K562 (cell line): ENCODE data around the gene COMMD1. TPM values are rescaled to one million over a fixed set of nuclear protein-coding genes. Genes with fewer than 3 reads are reported as not detected.
A peak's percentile ranks its signal among the peaks of the same experiment; 100 is the strongest.

ENCODE experiments used
- ATAC-seq: fragments of 200-7000 bp; cut with Tn5 transposase; 3 replicates; pipeline ENCODE4 v1.9.1; 2020; ENCODE audit warnings: moderate library complexity
- BruUV-seq: library from RNA; stranded (reverse); fragments of 400-500 nt; replicated peaks from 2 replicates; lab custom pipeline; 2021; lab: Mats Ljungman, UMichigan
- CTCF ChIA-PET: fragments of 300-600 bp; formaldehyde crosslinking; extraction: SDS; loops from one replicate; lab custom pipeline; 2021; ENCODE audit warnings: low intra/inter-chr PET ratio; lab: Yijun Ruan, JAX
- POLR2A ChIA-PET: fragments of 300-600, 350-650 bp; sonication (Branson Sonifier 250); formaldehyde crosslinking; extraction: SDS; loops from one replicate; lab custom pipeline; 2021; ENCODE audit warnings: antibody characterized with exemption, inconsistent platforms; lab: Yijun Ruan, JAX
- DNase-seq, 4 experiments: peaks; one replicate each; pipeline versions ENCODE4 v3.0.0 to v3.0.0-alpha.2; 2011 to 2018; ENCODE audit warnings: low spot score in 3 of 4, mixed read lengths in 3 of 4; ENCODE audit errors: extremely low read depth in 1 of 4
- FAIRE-seq: peaks from 2 replicates; lab custom pipeline; 2011; peaks lifted over from hg19 to GRCh38; lab: Jason Lieb, UNC
- H2AFZ ChIP-seq: 2 replicates; pipeline ENCODE4 v1.6.0; 2011; ENCODE audit warnings: low read depth, low read length, control low read depth, inconsistent platforms
- H3K27ac ChIP-seq: fragments of 200-600 bp; 3 replicates; pipeline ENCODE4 v1.8.0; 2011; ENCODE audit warnings: low read depth, mild to moderate bottlenecking, control low read depth, inconsistent platforms, low read length, moderate library complexity, mixed read lengths; ENCODE audit errors: extremely low read depth
- H3K27me3 ChIP-seq, 2 experiments: fragments of 300-600 bp in 1 of 2; 2 replicates in 1 of 2; 3 replicates in 1 of 2; pipeline versions ENCODE4 v1.6.0 to v1.8.0; 2011; ENCODE audit warnings: inconsistent platforms in 2 of 2, low read length in 2 of 2, mild to moderate bottlenecking in 1 of 2, mixed read lengths in 1 of 2, moderate library complexity in 1 of 2; ENCODE audit not compliant: control insufficient read depth in 2 of 2, insufficient read depth in 2 of 2
- H3K36me3 ChIP-seq: fragments of 300-600 bp; 3 replicates; pipeline ENCODE4 v1.8.0; 2011; ENCODE audit warnings: mild to moderate bottlenecking, low read length, inconsistent platforms; ENCODE audit not compliant: control insufficient read depth, insufficient read depth
- H3K4me1 ChIP-seq, 2 experiments: fragments of 200-600 bp in 1 of 2; replicated peaks in 1 of 2; 2 replicates in 1 of 2; 3 replicates in 1 of 2; pipeline versions ENCODE4 v1.5.1 to v1.8.0; 2011; ENCODE audit warnings: inconsistent platforms in 2 of 2, low read length in 2 of 2, mild to moderate bottlenecking in 1 of 2, mixed read lengths in 1 of 2, moderate library complexity in 1 of 2; ENCODE audit not compliant: control insufficient read depth in 2 of 2, insufficient read depth in 2 of 2
- H3K4me2 ChIP-seq: 2 replicates; pipeline ENCODE4 v1.6.1; 2011; ENCODE audit warnings: low read length, control low read depth, inconsistent platforms, mixed read lengths; ENCODE audit not compliant: insufficient read depth
- H3K4me3 ChIP-seq: fragments of 200-600 bp; sonication (generic), shearing (Covaris generic); 2 replicates; pipeline ENCODE4 v1.5.1; 2016; ENCODE audit warnings: control low read depth, inconsistent platforms
- H3K79me2 ChIP-seq: fragments of 200-600 bp; 3 replicates; pipeline ENCODE4 v1.8.0; 2011; ENCODE audit warnings: low read length, inconsistent platforms; ENCODE audit not compliant: control insufficient read depth, insufficient read depth
- H3K9ac ChIP-seq, 2 experiments: 2 replicates each; pipeline versions ENCODE4 v1.6.0 to v1.6.1; 2011; ENCODE audit warnings: low read depth in 2 of 2, low read length in 2 of 2, control low read depth in 1 of 2, inconsistent platforms in 1 of 2, mild to moderate bottlenecking in 1 of 2, mixed read lengths in 1 of 2; ENCODE audit not compliant: insufficient read depth in 1 of 2
- H3K9me1 ChIP-seq: one replicate; pipeline ENCODE4 v1.6.0; 2011; ENCODE audit warnings: inconsistent platforms, mild to moderate bottlenecking, low read length, moderate library complexity; ENCODE audit not compliant: control insufficient read depth, insufficient read depth
- H3K9me3 ChIP-seq: replicated peaks from 2 replicates; pipeline ENCODE4 v1.5.1; 2011; ENCODE audit warnings: low read depth, low read length, inconsistent platforms; ENCODE audit not compliant: control insufficient read depth, insufficient read depth
- H4K20me1 ChIP-seq: replicated peaks from 2 replicates; pipeline ENCODE4 v1.6.1; 2011; ENCODE audit warnings: low read length, inconsistent platforms, mixed read lengths; ENCODE audit not compliant: control insufficient read depth, insufficient read depth
- C11orf30 ChIP-seq: fragments of 450-650 bp; IDR thresholded peaks from 2 replicates; pipeline ENCODE4 v1.6.1; 2016; ENCODE audit warnings: low read depth, mild to moderate bottlenecking
- ILK ChIP-seq: fragments of 450-650 bp; IDR thresholded peaks from 2 replicates; pipeline ENCODE4 v1.6.1; 2016; ENCODE audit warnings: missing genetic modification characterization, low read depth, mild to moderate bottlenecking, missing compliant biosample characterization, moderate library complexity, borderline replicate concordance
- MAFG ChIP-seq: fragments of 450-650 bp; conservative IDR thresholded peaks from 2 replicates; pipeline ENCODE4 v1.6.1; 2016; ENCODE audit warnings: missing genetic modification characterization, missing compliant biosample characterization
- ZNF263 ChIP-seq: sonication (generic); formaldehyde crosslinking; IDR thresholded peaks from 2 replicates; pipeline ENCODE4 v1.8.0; 2022; ENCODE audit warnings: mild to moderate bottlenecking, missing genetic modification reagents, borderline replicate concordance
- ZNF316 ChIP-seq: fragments of 450-650 bp; IDR thresholded peaks from 2 replicates; pipeline ENCODE4 v1.6.1; 2016
- ZNF583 ChIP-seq: fragments of 250-450 bp; sonication (Bioruptor Pico); IDR thresholded peaks from 2 replicates; pipeline ENCODE4 v1.4.0; 2020
- ZNF695 ChIP-seq: fragments of 450-650 bp; formaldehyde crosslinking; IDR thresholded peaks from 2 replicates; pipeline ENCODE4 v1.4.0; 2020; ENCODE audit warnings: mild to moderate bottlenecking, moderate library complexity
- in situ Hi-C: fragments of 300-500 bp; cut with MboI; formaldehyde crosslinking; loops from 4 replicates; pipeline ENCODE4 v1.15.0; 2018; ENCODE audit warnings: inconsistent platforms, mixed read lengths
- intact Hi-C: fragments of 100-400 bp; cut with micrococcal nuclease; formaldehyde crosslinking; loops from 2 replicates; pipeline ENCODE4 v1.14.2; 2022
- polyA plus RNA-seq, 8 experiments: library from polyadenylated mRNA; depleted of rRNA in 4 of 8; stranded (reverse) in 5 of 8; unstranded in 3 of 8; fragments of >200 nt; fragmentation: Nextera tagmentation in 2 of 8; fragmentation: Illumina TruSeq in 1 of 8; extraction: Ambion mirVana in 2 of 8; extraction: Trizol in 1 of 8; gene quantifications; 2 replicates each; pipeline versions ENCODE4 v1.2.1 to v1.2.3, GENCODE V29; 2011 to 2014; ENCODE audit warnings: inconsistent platforms in 1 of 8, missing spikeins in 1 of 8
- total RNA-seq, 7 experiments: library from RNA; depleted of rRNA in 6 of 7; stranded (reverse); fragments of >200 nt in 6 of 7; fragmentation: Illumina TruSeq in 2 of 7; extraction: Trizol in 2 of 7; gene quantifications; 2 replicates each; pipeline versions ENCODE4 v1.2.1 to v1.2.3, GENCODE V29; 2011 to 2021; ENCODE audit warnings: low replicate concordance in 1 of 7
- TF ChIP-seq, protein P1 (sequence below): sonication (generic); formaldehyde crosslinking; IDR thresholded peaks from 2 replicates; pipeline ENCODE4 v1.8.1; 2023; ENCODE audit warnings: mild to moderate bottlenecking, missing genetic modification reagents

The COMMD1 gene
- total and polyA plus RNA-seq, 9 of the 15 experiments (the other 6 are each of a cell fraction or from before 2014, with no cell fraction given) = 14.4 to 77.0 (median 21.4) TPM

DNA sequence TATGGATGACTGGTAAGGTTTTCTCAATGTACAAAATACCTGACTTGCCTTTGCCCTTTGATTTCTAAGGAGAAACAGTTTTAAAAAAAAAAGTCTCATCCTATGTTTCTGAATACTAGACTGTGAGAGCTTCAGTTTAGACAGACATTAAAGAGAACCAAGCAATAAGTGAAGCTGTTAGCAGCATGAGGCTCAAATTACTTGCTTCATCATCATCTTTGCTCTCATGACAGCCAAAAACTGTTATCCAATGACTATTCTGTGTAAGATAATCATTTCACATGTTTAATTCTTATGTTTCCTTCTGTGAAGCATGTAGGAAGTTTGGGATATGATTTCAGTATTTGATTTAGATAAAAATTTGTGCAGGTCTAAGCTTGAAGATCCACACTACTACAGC, 129.2 kb downstream of the COMMD1 start:
- CTCF ChIA-PET = no interaction called here
- no TSS peak for BruUV-seq

More for the DNA sequence above, 129.2 kb downstream of the COMMD1 start:
- no peak for ATAC-seq
- POLR2A ChIA-PET = no interaction called here
- no peak for FAIRE-seq
- no peak overlapping the region for H3K4me2 ChIP-seq
- intact Hi-C loops = no loop called here
- no peaks in the 10 kb centered on the region for H3K36me3 ChIP-seq
- no peaks in the 10 kb centered on the region for H3K79me2 ChIP-seq
- H2AFZ ChIP-seq = no peak overlapping the region; the same call in 1 of the 2 replicates
- H3K27ac ChIP-seq = no peak overlapping the region
- H4K20me1 ChIP-seq = no peaks in the 10 kb centered on the region
- in situ Hi-C loops = no loop called here
- peaks cover 0 to 4% of the 10 kb centered on the region in 2 experiments; a peak in 2 of 5 replicates for H3K4me1 ChIP-seq
- no peaks in the 10 kb centered on the region for H3K9me3 ChIP-seq
- H3K4me3 ChIP-seq = no peak overlapping the region
- no peak for DNase-seq
- H3K9ac ChIP-seq = no peak overlapping the region
- no peaks in the 10 kb centered on the region for H3K27me3 ChIP-seq
- H3K9me1 ChIP-seq = no peaks in the 10 kb centered on the region
- TF ChIP-seq ZNF316 = peak; percentile 54; the same call in 1 of the 2 replicates
- no peak for TF ChIP-seq ILK (tag)
- TF ChIP-seq ZNF695 (CRISPR knock-in tag) = no peak
- TF ChIP-seq ZNF583 = no peak
- no peak for TF ChIP-seq ZNF263 (CRISPR knock-in tag)
- TF ChIP-seq, protein P1, sequence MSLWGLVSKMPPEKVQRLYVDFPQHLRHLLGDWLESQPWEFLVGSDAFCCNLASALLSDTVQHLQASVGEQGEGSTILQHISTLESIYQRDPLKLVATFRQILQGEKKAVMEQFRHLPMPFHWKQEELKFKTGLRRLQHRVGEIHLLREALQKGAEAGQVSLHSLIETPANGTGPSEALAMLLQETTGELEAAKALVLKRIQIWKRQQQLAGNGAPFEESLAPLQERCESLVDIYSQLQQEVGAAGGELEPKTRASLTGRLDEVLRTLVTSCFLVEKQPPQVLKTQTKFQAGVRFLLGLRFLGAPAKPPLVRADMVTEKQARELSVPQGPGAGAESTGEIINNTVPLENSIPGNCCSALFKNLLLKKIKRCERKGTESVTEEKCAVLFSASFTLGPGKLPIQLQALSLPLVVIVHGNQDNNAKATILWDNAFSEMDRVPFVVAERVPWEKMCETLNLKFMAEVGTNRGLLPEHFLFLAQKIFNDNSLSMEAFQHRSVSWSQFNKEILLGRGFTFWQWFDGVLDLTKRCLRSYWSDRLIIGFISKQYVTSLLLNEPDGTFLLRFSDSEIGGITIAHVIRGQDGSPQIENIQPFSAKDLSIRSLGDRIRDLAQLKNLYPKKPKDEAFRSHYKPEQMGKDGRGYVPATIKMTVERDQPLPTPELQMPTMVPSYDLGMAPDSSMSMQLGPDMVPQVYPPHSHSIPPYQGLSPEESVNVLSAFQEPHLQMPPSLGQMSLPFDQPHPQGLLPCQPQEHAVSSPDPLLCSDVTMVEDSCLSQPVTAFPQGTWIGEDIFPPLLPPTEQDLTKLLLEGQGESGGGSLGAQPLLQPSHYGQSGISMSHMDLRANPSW (CRISPR knock-in tag) = no peak
- peak; percentile 48; the same call in 1 of the 2 replicates for TF ChIP-seq C11orf30
- peak; percentile 25 for TF ChIP-seq MAFG (tag)
